ENCODE measurements around the gene MOGAT1. TPM values are rescaled to one million over a fixed set of nuclear protein-coding genes. Genes with fewer than 3 reads are reported as not detected.
"Not testable (repeated sequence)": the region's sequence is repeated elsewhere in the genome, so short reads cannot be mapped to it uniquely, and the experiment has no call there.

MOGAT1 gene
- total RNA-seq, 1 experiment from 2014 or later: not detected

- ChIA-PET CTCF (no interaction called here), POLR2A (ENCODE audit: low non-redundant PET) (no interaction called here)
- Histone ChIP-seq H3K27me3 (replicated peaks; ENCODE audit: insufficient read depth, low read depth, low read length, poor library complexity) (no peaks in the 10 kb centered on the region), H3K4me1 (ENCODE audit: insufficient read depth, low read length, poor library complexity, severe bottlenecking) (peaks cover 8% of the 10 kb centered on the region), H3K4me3 (ENCODE audit: low read depth, low read length, poor library complexity, severe bottlenecking) (no peak overlapping the region), H3K9me3 (ENCODE audit: low read depth, low read length, poor library complexity, severe bottlenecking) (no peaks in the 10 kb centered on the region), H3K36me3 (ENCODE audit: insufficient read depth, low read length, poor library complexity, severe bottlenecking) (no peaks in the 10 kb centered on the region), H3K27ac (ENCODE audit: low read depth, low read length, poor library complexity, severe bottlenecking) (no peak overlapping the region)
- no peak for DNase-seq (ENCODE audit: low spot score)
- intact Hi-C loops (cut with micrococcal nuclease; ENCODE audit: unreplicated experiment): no loop called here
- no TSS peak for BruUV-seq (replicated peaks)
- TF ChIP-seq EZH2 (IDR thresholded peaks at IDR 0.05; ENCODE audit: borderline replicate concordance, low read depth, low read length, poor library complexity, severe bottlenecking): no peak
- TF ChIP-seq CTCF (conservative IDR thresholded peaks at IDR 0.05; ENCODE audit: low read depth, low read length): no peak
These were observed 43.1 kb downstream of the MOGAT1 start for GRCh38 chr2:222714361-222715241.

- Histone ChIP-seq H3K36me3 (ENCODE audit: insufficient read depth, low read length, poor library complexity, severe bottlenecking) (no peaks in the 10 kb centered on the region), H3K9me3 (ENCODE audit: low read depth, low read length, poor library complexity, severe bottlenecking) (no peaks in the 10 kb centered on the region), H3K4me1 (ENCODE audit: insufficient read depth, low read length, poor library complexity, severe bottlenecking) (peaks cover 4% of the 10 kb centered on the region), H3K27me3 (replicated peaks; ENCODE audit: insufficient read depth, low read depth, low read length, poor library complexity) (no peaks in the 10 kb centered on the region), H3K27ac (ENCODE audit: low read depth, low read length, poor library complexity, severe bottlenecking) (no peak overlapping the region), H3K4me3 (ENCODE audit: low read depth, low read length, poor library complexity, severe bottlenecking) (no peak overlapping the region)
- no peak for DNase-seq (ENCODE audit: low spot score)
- ChIA-PET CTCF (no interaction called here), POLR2A (ENCODE audit: low non-redundant PET) (no interaction called here)
- BruUV-seq (replicated peaks): no TSS peak
- no peak for TF ChIP-seq EZH2 (IDR thresholded peaks at IDR 0.05; ENCODE audit: borderline replicate concordance, low read depth, low read length, poor library complexity, severe bottlenecking)
- TF ChIP-seq CTCF (conservative IDR thresholded peaks at IDR 0.05; ENCODE audit: low read depth, low read length): no peak
- intact Hi-C loops (cut with micrococcal nuclease; ENCODE audit: unreplicated experiment): no loop called here
These were observed 44.3 kb downstream of the MOGAT1 start for GRCh38 chr2:222715742-222716141.

- H3K4me3 ChIP-seq (ENCODE audit: low read depth, low read length, poor library complexity, severe bottlenecking); H3K36me3 ChIP-seq (ENCODE audit: insufficient read depth, low read length, poor library complexity, severe bottlenecking); intact Hi-C loops (cut with micrococcal nuclease; ENCODE audit: unreplicated experiment); POLR2A ChIA-PET (ENCODE audit: low non-redundant PET); DNase-seq (ENCODE audit: low spot score); H3K27me3 ChIP-seq (replicated peaks; ENCODE audit: insufficient read depth, low read depth, low read length, poor library complexity); BruUV-seq (replicated peaks); H3K9me3 ChIP-seq (ENCODE audit: low read depth, low read length, poor library complexity, severe bottlenecking); H3K27ac ChIP-seq (ENCODE audit: low read depth, low read length, poor library complexity, severe bottlenecking); H3K4me1 ChIP-seq (ENCODE audit: insufficient read depth, low read length, poor library complexity, severe bottlenecking); CTCF ChIA-PET: not testable (repeated sequence)
These were observed 48.3 kb downstream of the MOGAT1 start for GRCh38 chr2:222719787-222720186.

- intact Hi-C loops (cut with micrococcal nuclease; ENCODE audit: unreplicated experiment); H3K9me3 ChIP-seq (ENCODE audit: low read depth, low read length, poor library complexity, severe bottlenecking); H3K27ac ChIP-seq (ENCODE audit: low read depth, low read length, poor library complexity, severe bottlenecking); H3K27me3 ChIP-seq (replicated peaks; ENCODE audit: insufficient read depth, low read depth, low read length, poor library complexity); DNase-seq (ENCODE audit: low spot score); H3K4me1 ChIP-seq (ENCODE audit: insufficient read depth, low read length, poor library complexity, severe bottlenecking); POLR2A ChIA-PET (ENCODE audit: low non-redundant PET); CTCF ChIA-PET; H3K36me3 ChIP-seq (ENCODE audit: insufficient read depth, low read length, poor library complexity, severe bottlenecking); H3K4me3 ChIP-seq (ENCODE audit: low read depth, low read length, poor library complexity, severe bottlenecking); BruUV-seq (replicated peaks): not testable (repeated sequence)
These were observed 50.1 kb downstream of the MOGAT1 start for GRCh38 chr2:222721597-222721996.

All from A673 (cell line).